DMS114 treated with DMSO at 0.1 percent for 48 hours (cell line): Measurements from ENCODE around the gene NTNG2.
"Not testable (repeated sequence)": the region's sequence is repeated elsewhere in the genome, so short reads cannot be mapped to it uniquely, and the experiment has no call there.

Source experiments
- DNase-seq: peaks from one replicate; lab custom pipeline; 2025; ENCODE audit not compliant: unreplicated experiment; lab: John Stamatoyannopoulos, UW

NTNG2 gene

GRCh38 chr9:132249123-132249522, 87.3 kb downstream of the NTNG2 start:
- DNase-seq, result no peak

DNA sequence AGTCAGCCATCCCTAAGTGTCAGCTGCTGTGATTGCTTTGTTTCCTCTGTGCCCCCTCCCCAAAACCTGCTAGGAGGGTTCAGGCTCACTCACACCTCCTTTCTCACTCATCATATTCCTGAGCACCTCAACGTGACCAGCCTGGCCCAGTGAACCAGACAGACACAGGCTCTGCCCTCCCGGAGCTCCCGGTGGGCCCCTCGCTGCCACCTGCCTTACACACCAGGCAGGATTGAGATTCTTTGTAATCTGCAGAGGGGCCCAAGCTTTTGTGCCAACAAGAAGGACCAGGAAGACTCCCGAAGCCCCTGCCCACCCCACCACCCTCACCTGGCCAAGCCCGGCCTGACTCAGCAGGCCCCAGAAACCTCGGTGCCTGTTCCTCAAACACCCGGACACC, 87.8 kb downstream of the NTNG2 start:
- no peak for DNase-seq

DNA sequence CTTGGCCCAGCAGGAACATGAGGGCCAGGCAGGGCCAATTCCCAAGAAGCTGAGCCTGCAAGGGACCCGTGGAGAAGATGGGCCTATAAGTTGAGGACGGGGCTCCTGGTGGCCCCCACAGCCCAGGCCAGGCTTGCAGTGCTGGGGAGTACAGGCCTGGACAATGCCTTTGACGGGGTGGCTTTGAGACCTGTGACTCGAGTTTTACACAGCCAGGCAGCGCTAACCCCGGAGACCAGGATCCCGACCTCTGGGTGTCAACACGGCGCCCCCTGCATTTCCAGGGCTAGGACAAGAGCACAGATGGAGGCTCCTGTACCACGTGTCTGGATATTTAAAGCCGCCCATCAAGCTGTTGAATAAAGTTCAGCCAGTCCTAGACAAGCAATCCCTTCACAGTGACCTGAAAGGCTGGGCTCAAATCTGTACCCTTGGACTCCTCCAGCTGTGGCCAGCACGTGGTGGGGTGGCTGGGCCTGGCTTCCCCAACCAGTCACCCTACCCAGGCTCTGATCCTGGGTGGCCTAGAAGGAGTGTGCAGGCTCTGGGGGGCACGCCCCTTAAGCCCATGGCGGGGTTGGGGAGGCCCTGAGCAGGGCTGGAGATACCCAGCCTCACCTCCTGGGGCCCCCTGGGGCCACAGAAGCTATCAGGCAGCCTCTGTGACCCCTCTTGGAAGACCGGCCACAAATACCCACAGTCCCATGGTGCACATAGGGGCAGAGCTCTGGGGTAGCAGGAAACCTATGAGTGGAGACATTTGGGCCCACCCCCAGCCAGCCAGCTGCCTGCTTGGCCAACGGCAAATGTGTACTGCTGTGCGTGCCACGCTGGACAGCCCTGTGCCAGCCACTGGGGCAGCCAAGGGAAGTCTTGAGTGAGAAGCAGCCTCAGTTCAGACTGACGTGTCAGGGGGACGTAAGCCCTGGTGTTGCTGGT, 88.7 kb downstream of the NTNG2 start:
- no peak for DNase-seq

- no peak for DNase-seq
These were observed 99.0 kb downstream of the NTNG2 start for GRCh38 chr9:132260846-132261245.

DNA sequence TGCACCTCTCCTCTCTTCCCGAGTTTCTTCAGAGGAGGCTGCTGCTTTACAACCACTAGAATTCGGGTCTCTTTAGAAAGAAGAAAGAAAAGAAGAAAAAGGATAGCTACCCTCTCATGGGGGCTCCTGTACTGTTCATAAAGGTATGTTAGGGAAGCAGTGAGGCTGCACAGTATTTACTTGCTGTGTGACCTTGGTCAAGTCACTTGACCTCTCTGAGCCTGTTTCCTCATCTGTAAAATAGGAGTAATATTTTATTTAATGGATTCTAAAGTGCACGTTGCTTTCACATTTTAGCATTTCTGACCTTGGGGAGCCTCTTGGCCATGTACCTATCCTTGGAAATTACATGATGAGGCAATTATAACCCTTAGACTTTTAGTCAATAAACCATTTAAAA, 104.2 kb downstream of the NTNG2 start:
- no peak for DNase-seq

DNA sequence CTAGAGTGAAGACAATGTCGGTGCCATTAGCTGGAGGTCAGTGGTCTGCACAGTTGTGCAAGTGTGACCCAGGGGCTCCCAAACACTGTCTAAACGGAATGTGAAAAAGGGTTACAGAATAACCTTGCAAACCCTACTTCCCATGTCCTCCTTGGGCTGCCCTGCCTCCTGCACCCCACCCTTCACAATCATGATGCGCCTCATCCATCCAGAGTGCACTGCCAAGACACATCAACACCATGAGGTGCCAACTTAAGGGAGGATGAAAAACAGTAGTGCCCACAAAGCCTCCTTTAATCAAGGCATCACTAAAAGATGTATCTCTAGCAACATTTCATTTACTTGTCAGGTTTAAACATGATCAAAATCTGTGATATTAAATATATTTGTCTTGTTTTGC, 105.8 kb downstream of the NTNG2 start:
- no peak for DNase-seq

GRCh38 chr9:132268725-132269352, 107.0 kb downstream of the NTNG2 start:
- DNase-seq, result peak; percentile 50

DNA sequence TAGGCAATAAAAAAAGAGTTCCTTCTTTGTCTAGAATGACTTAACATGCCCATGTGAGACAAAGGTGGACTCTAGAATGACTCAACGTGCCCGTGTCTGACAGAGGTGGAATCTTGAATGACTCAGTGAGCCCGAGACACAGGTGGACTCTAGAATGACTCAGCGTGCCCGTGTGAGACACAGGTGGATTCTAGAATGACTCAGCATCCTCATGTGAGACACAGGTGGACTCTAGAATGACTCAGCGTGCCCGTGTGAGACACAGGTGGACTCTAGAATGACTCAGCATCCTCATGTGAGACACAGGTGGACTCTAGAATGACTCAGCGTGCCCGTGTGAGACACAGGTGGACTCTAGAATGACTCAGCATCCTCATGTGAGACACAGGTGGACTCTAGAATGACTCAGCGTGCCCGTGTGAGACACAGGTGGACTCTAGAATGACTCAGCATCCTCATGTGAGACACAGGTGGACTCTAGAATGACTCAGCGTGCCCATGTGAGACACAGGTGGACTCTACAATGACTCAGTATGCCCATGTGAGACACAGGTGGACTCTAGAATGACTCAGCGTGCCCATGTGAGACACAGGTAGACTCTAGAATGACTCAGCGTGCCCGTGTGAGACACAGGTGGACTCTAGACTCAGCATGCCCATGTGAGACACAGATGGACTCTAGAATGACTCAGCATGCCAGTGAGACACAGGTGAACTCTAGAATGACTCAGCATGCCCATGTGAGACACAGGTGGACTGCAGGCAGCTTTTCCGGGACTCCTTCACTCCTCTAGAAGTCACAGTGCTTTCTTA, 108.1 kb downstream of the NTNG2 start:
- not testable (repeated sequence) for DNase-seq

GRCh38 chr9:132274861-132275260, 113.0 kb downstream of the NTNG2 start:
- no peak for DNase-seq

DNA sequence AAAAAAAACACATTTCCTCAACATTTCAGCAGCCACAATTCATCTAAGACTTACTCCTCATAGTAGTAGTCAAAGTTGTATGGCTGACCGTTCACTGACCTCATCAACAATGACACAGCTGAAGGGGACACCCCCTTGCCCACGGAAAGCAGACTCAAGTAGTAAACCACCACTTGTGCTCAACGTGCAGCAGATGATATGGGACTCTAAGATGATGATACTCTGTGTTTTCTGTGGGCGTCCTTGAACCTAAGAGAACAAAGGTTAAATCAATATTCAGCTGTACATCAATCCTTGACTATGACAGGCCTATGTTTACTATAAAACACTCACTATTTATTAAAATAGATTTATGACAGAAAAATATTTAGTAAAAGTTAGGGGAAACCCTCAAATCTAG, 121.3 kb downstream of the NTNG2 start:
- DNase-seq, result no peak

DNA sequence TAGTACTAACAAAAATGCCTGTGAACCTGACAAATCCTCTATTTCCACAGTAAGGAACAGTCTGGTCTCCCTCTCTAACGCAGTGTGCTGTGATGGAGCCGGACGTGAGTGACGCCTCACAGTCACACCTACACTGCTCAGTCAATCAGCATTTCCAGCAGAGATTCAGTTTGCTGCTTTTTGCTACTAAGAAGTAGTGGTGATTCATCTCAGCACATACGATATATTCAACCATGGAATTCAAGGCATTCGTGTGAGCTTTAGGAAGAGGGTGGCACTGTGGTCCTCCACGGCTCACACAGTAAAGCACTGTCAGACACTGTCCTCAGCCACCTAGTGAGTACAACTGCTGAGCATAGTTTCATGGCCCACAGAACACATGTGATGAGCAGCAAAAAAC, 122.0 kb downstream of the NTNG2 start:
- DNase-seq, result no peak

GRCh38 chr9:132287256-132287760, 125.5 kb downstream of the NTNG2 start:
- DNase-seq, result no peak

DNA sequence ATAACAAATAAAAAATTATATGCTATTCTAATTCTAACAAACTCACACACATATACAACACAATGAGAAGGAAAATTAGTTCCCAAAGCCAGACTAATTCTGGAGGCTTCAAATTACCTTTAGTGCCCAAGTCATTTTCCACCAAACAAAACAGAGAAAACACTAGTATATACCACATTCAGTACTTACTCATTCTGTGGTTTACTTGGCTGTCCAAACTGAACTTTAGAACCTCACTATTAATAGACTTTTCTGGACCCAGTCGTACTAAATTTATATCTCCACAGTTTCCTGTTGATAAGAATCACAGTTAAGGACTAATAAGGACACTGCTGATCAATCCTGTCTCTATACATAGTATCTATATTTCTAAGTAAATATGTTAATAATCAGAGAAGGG, 126.5 kb downstream of the NTNG2 start:
- DNase-seq, result no peak

GRCh38 chr9:132288966-132289365, 127.1 kb downstream of the NTNG2 start:
- DNase-seq, result no peak

DNA sequence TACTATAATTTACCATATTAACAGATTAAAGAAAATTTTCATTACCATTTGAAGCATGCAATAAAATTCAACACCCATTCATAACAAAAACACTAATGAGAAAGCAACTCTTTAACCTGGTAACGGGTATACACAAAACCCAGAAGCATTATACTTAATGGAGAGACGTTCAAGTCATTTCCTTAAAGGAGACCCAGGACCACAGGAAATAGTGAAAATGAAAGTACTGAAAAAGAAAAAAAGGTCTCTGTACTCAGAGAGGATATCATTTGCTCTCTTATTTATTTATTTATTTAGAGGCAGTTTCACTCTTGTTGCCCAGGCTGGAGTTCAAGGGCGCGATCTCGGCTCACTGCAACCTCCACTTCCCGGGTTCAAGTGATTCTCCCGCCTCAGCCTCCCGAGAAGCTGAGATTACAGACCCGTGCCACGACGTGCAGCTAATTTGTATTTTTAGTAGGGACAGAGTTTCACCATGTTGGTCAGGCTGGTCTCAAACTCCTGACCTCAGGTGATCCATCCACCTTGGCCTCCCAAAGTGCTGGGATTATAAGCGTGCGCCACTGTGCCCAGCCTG, 131.4 kb downstream of the NTNG2 start:
- DNase-seq, result no peak
